WTC11 (cell line): Measurements from ENCODE around the gene TXNDC2. TPM values are rescaled to one million over a fixed set of nuclear protein-coding genes. Genes with fewer than 3 reads are reported as not detected.

ENCODE experiments used
- ATAC-seq: fragments of 200-7000 bp; cut with Tn5 transposase; 2 replicates; pipeline ENCODE4 v1.10.0; 2021; ENCODE audit warnings: mild to moderate bottlenecking, moderate library complexity
- CTCF ChIA-PET: fragments of 300-600 bp; sonication (Branson Sonifier 250); formaldehyde crosslinking; loops from one replicate; lab custom pipeline; 2021; ENCODE audit warnings: antibody characterized with exemption; lab: Charles Lee
- POLR2A ChIA-PET: fragments of 350-600 bp; sonication (Branson Sonifier 250); formaldehyde crosslinking; loops from one replicate; lab custom pipeline; 2021; ENCODE audit warnings: antibody characterized with exemption; lab: Charles Lee
- DNase-seq: peaks from one replicate; pipeline ENCODE4 v3.0.0; 2021; ENCODE audit warnings: low spot score
- H3K27ac Mint-ChIP-seq: 2 replicates; pipeline ENCODE4 v1.8.0; 2021; ENCODE audit warnings: mixed read lengths
- H3K27me3 Mint-ChIP-seq: 2 replicates; pipeline ENCODE4 v1.8.0; 2021; ENCODE audit warnings: low read depth, mild to moderate bottlenecking, moderate library complexity, mixed read lengths
- H3K36me3 Mint-ChIP-seq: 2 replicates; pipeline ENCODE4 v1.8.0; 2021; ENCODE audit warnings: mixed read lengths
- H3K4me1 Mint-ChIP-seq: 2 replicates; pipeline ENCODE4 v1.8.0; 2022; ENCODE audit warnings: mixed read lengths
- H3K4me3 Mint-ChIP-seq: 2 replicates; pipeline ENCODE4 v1.8.0; 2021; ENCODE audit warnings: mild to moderate bottlenecking, moderate library complexity, mixed read lengths
- H3K9me3 Mint-ChIP-seq: 2 replicates; pipeline ENCODE4 v1.8.0; 2021; ENCODE audit warnings: mixed read lengths
- CBFB ChIP-seq: sonication (generic); formaldehyde crosslinking; IDR thresholded peaks from 2 replicates; pipeline ENCODE4 v1.8.1; 2022; ENCODE audit warnings: mild to moderate bottlenecking, low read depth, missing genetic modification reagents
- CREB1 ChIP-seq: sonication (generic); formaldehyde crosslinking; IDR thresholded peaks from 2 replicates; pipeline ENCODE4 v1.8.0; 2023; ENCODE audit warnings: mild to moderate bottlenecking, missing genetic modification reagents
- ESRRA ChIP-seq: sonication (generic); formaldehyde crosslinking; IDR thresholded peaks from 2 replicates; pipeline ENCODE4 v1.8.1; 2022; ENCODE audit warnings: mild to moderate bottlenecking, missing genetic modification reagents, borderline replicate concordance
- GABPB1 ChIP-seq: sonication (generic); formaldehyde crosslinking; IDR thresholded peaks from 2 replicates; pipeline ENCODE4 v1.8.1; 2023; ENCODE audit warnings: mild to moderate bottlenecking, missing genetic modification reagents
- HMGA2 ChIP-seq: fragments of 250-450 bp; sonication (Bioruptor Pico); IDR thresholded peaks from 2 replicates; pipeline ENCODE4 v1.4.0; 2021; ENCODE audit warnings: mild to moderate bottlenecking, moderate library complexity
- IRF2 ChIP-seq: sonication (generic); formaldehyde crosslinking; IDR thresholded peaks from 2 replicates; pipeline ENCODE4 v1.8.0; 2022; ENCODE audit warnings: low read depth, missing genetic modification reagents, borderline replicate concordance
- JUN ChIP-seq: sonication (generic); formaldehyde crosslinking; IDR thresholded peaks from 2 replicates; pipeline ENCODE4 v1.8.0; 2023; ENCODE audit warnings: mild to moderate bottlenecking, missing genetic modification reagents
- KAT7 ChIP-seq: sonication (generic); formaldehyde crosslinking; IDR thresholded peaks from 2 replicates; pipeline ENCODE4 v1.8.1; 2023; ENCODE audit warnings: missing genetic modification reagents, mild to moderate bottlenecking, borderline replicate concordance
- MXD4 ChIP-seq: fragments of 250-450 bp; sonication (Bioruptor Pico); IDR thresholded peaks from 2 replicates; pipeline ENCODE4 v1.8.0; 2021; ENCODE audit warnings: mild to moderate bottlenecking, moderate library complexity, borderline replicate concordance
- MYBL2 ChIP-seq: sonication (generic); formaldehyde crosslinking; IDR thresholded peaks from 2 replicates; pipeline ENCODE4 v1.8.1; 2023; ENCODE audit warnings: mild to moderate bottlenecking, moderate library complexity, missing genetic modification reagents
- NFYB ChIP-seq: sonication (generic); formaldehyde crosslinking; conservative IDR thresholded peaks from 2 replicates; pipeline ENCODE4 v1.8.0; 2022; ENCODE audit warnings: low read depth, missing genetic modification reagents
- NR1H2 ChIP-seq: sonication (generic); formaldehyde crosslinking; IDR thresholded peaks from 2 replicates; pipeline ENCODE4 v1.9.0; 2021; ENCODE audit warnings: mild to moderate bottlenecking, moderate library complexity, missing genetic modification reagents
- NR3C1 ChIP-seq: sonication (generic); formaldehyde crosslinking; conservative IDR thresholded peaks from 2 replicates; pipeline ENCODE4 v1.8.1; 2023; ENCODE audit warnings: low read depth, mild to moderate bottlenecking, missing genetic modification reagents
- PRRX2 ChIP-seq: fragments of 250-450 bp; sonication (Bioruptor Pico); IDR thresholded peaks from 2 replicates; pipeline ENCODE4 v1.8.0; 2021; ENCODE audit warnings: mild to moderate bottlenecking
- RELA ChIP-seq: sonication (generic); formaldehyde crosslinking; IDR thresholded peaks from 2 replicates; pipeline ENCODE4 v1.8.1; 2022; ENCODE audit warnings: missing genetic modification reagents, mild to moderate bottlenecking, borderline replicate concordance
- RORB ChIP-seq: fragments of 250-450 bp; sonication (Bioruptor Pico); IDR thresholded peaks from 2 replicates; pipeline ENCODE4 v1.9.0; 2021; ENCODE audit warnings: mild to moderate bottlenecking
- SMAD3 ChIP-seq: sonication (generic); formaldehyde crosslinking; IDR thresholded peaks from 2 replicates; pipeline ENCODE4 v1.8.0; 2022; ENCODE audit warnings: missing genetic modification reagents, mild to moderate bottlenecking, borderline replicate concordance
- SOX15 ChIP-seq: fragments of 250-450 bp; sonication (Bioruptor Pico); IDR thresholded peaks from 2 replicates; pipeline ENCODE4 v1.9.0; 2021; ENCODE audit warnings: mild to moderate bottlenecking
- TEAD1 ChIP-seq: sonication (generic); formaldehyde crosslinking; IDR thresholded peaks from 2 replicates; pipeline ENCODE4 v1.8.0; 2022; ENCODE audit warnings: mild to moderate bottlenecking, missing genetic modification reagents
- TP53 ChIP-seq: sonication (generic); formaldehyde crosslinking; IDR thresholded peaks from 2 replicates; pipeline ENCODE4 v1.8.1; 2023; ENCODE audit warnings: mild to moderate bottlenecking, missing genetic modification reagents
- ZNF138 ChIP-seq: sonication (generic); formaldehyde crosslinking; conservative IDR thresholded peaks from 2 replicates; pipeline ENCODE4 v1.8.1; 2022; ENCODE audit warnings: mild to moderate bottlenecking, moderate library complexity, missing genetic modification reagents
- ZNF396 ChIP-seq: fragments of 250-450 bp; sonication (Bioruptor Pico); IDR thresholded peaks from 2 replicates; pipeline ENCODE4 v1.8.0; 2021; ENCODE audit warnings: mild to moderate bottlenecking, moderate library complexity, borderline replicate concordance
- total RNA-seq: library from RNA; stranded (reverse); gene quantifications from 3 replicates; pipeline ENCODE4 v1.2.3, GENCODE V29; 2021
- TF ChIP-seq, protein P1 (sequence below): fragments of 250-450 bp; sonication (Bioruptor Pico); conservative IDR thresholded peaks from 2 replicates; pipeline ENCODE4 v1.9.0; 2021; ENCODE audit warnings: mild to moderate bottlenecking
- TF ChIP-seq, protein P2 (sequence below): sonication (generic); formaldehyde crosslinking; IDR thresholded peaks from 2 replicates; pipeline ENCODE4 v1.8.0; 2023; ENCODE audit warnings: mild to moderate bottlenecking, missing genetic modification reagents
- TF ChIP-seq, protein P3 (sequence below): sonication (generic); formaldehyde crosslinking; IDR thresholded peaks from 2 replicates; pipeline ENCODE4 v1.8.1; 2022; ENCODE audit warnings: low read depth, mild to moderate bottlenecking, moderate library complexity, missing genetic modification reagents, borderline replicate concordance
- TF ChIP-seq, protein P4 (sequence below): sonication (generic); formaldehyde crosslinking; IDR thresholded peaks from 2 replicates; pipeline ENCODE4 v1.8.1; 2022; ENCODE audit warnings: mild to moderate bottlenecking, moderate library complexity, missing genetic modification reagents
- TF ChIP-seq, protein P5 (sequence below): sonication (generic); formaldehyde crosslinking; IDR thresholded peaks from 2 replicates; pipeline ENCODE4 v1.8.0; 2023; ENCODE audit warnings: missing genetic modification reagents, mild to moderate bottlenecking, borderline replicate concordance

Gene TXNDC2
- total RNA-seq, 1 experiment from 2014 or later, result 0.26 TPM

DNA sequence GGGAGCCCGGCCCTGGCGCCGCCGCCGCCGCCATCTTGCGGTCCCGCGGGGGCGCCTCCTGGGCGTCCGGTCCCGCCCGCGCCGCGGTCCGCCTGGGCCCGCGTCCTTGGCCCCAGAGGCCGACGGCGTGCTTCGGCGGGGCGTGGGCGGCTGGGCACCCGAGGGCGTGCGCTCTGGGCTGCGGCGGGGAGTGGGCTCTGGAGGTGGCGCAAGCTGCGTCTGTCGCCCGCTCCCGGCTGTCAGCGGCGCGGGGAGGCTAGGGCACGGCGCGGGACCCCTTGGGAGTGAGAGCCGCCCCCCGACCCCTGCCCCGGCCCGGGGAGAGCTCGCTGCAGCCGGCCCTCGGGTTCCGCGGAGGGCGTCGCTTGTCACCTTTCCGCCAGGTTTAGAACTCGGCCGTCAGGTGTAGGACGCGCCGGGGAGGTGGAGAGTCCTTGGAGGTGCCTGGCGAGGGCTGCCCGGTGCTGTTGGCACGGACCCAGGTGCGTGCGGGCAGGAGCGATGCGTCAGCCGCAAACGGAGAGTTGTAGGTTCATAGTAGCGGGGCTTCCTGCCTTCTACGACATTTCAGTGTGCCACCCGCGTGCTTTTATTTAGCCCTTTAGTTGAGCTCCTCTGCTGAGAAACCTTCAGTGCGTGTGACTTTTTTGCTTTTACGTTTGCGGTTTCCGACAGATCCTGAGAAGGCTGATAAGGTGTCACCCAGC is 29.0 kb downstream of the TXNDC2 start:
- Mint-ChIP-seq H3K36me3 (no peaks in the 10 kb centered on the region), H3K9me3 (peaks cover 5% of the 10 kb centered on the region; the same call in 1 of the 2 replicates), H3K27me3 (no peaks in the 10 kb centered on the region), H3K4me1 (peaks cover 23% of the 10 kb centered on the region), H3K27ac (no peak overlapping the region), H3K4me3 (peak overlapping the region; percentile 80)
- ChIA-PET CTCF (interaction anchor here (0.6 to 1.2 kb wide), 2 partner anchors 10 kb away, joined by 3 read pairs; no protein-coding TSS in a partner anchor), POLR2A (interaction anchor here (1.2 kb wide), 1 partner anchor 300 kb away, joined by 7 read pairs; no protein-coding TSS in a partner anchor)
- ATAC-seq, result peak; percentile 5
- peak; percentile 41 for DNase-seq
- no peak for TF ChIP-seq TP53
- no peak for TF ChIP-seq CREB1 (CRISPR knock-in tag)
- no peak for TF ChIP-seq TEAD1 (CRISPR knock-in tag)
- no peak for TF ChIP-seq NFYB (CRISPR knock-in tag)
- TF ChIP-seq IRF2 (CRISPR knock-in tag), result no peak
- TF ChIP-seq RELA (CRISPR knock-in tag), result no peak
- TF ChIP-seq SMAD3 (CRISPR knock-in tag), result no peak
- TF ChIP-seq, protein P1, sequence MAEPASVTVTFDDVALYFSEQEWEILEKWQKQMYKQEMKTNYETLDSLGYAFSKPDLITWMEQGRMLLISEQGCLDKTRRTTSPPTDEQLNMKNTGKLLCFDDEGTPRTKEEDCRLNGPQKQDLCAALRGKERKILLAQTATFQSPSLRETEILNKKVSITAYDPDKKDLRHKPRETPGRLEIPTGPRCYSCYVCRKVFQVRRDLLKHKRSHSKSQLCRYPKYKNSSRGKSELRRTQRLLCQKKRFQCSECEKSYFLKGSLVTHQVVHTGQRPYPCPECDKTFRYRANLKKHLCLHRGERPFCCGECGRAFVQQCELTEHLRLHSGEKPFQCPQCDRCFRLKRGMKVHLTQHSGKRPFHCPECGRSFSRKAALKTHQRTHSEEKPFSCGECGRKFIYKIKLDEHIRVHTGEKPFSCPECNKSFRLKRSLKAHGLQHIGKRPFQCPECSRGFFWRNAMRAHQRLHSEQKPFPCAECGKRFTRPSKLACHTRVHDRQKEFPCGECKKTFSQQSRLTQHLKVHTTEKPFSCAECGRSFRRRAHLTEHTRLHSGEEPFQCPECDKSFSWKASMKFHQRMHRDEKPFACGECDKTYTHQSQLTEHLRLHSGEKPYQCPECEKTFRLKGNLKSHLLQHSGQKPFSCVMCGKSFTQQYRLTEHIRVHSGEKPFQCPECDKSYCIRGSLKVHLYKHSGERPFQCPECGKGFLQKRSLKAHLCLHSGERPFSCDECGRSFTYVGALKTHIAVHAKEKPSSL (CRISPR knock-in tag), result no peak
- TF ChIP-seq, protein P2, sequence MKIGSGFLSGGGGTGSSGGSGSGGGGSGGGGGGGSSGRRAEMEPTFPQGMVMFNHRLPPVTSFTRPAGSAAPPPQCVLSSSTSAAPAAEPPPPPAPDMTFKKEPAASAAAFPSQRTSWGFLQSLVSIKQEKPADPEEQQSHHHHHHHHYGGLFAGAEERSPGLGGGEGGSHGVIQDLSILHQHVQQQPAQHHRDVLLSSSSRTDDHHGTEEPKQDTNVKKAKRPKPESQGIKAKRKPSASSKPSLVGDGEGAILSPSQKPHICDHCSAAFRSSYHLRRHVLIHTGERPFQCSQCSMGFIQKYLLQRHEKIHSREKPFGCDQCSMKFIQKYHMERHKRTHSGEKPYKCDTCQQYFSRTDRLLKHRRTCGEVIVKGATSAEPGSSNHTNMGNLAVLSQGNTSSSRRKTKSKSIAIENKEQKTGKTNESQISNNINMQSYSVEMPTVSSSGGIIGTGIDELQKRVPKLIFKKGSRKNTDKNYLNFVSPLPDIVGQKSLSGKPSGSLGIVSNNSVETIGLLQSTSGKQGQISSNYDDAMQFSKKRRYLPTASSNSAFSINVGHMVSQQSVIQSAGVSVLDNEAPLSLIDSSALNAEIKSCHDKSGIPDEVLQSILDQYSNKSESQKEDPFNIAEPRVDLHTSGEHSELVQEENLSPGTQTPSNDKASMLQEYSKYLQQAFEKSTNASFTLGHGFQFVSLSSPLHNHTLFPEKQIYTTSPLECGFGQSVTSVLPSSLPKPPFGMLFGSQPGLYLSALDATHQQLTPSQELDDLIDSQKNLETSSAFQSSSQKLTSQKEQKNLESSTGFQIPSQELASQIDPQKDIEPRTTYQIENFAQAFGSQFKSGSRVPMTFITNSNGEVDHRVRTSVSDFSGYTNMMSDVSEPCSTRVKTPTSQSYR (CRISPR knock-in tag), result no peak
- TF ChIP-seq, protein P3, sequence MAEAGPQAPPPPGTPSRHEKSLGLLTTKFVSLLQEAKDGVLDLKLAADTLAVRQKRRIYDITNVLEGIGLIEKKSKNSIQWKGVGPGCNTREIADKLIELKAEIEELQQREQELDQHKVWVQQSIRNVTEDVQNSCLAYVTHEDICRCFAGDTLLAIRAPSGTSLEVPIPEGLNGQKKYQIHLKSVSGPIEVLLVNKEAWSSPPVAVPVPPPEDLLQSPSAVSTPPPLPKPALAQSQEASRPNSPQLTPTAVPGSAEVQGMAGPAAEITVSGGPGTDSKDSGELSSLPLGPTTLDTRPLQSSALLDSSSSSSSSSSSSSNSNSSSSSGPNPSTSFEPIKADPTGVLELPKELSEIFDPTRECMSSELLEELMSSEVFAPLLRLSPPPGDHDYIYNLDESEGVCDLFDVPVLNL (CRISPR knock-in tag), result no peak
- TF ChIP-seq NR3C1 (CRISPR knock-in tag), result no peak
- no peak for TF ChIP-seq ZNF396 (CRISPR knock-in tag)
- TF ChIP-seq RORB, result no peak
- TF ChIP-seq NR1H2, result no peak
- TF ChIP-seq HMGA2, result no peak
- TF ChIP-seq KAT7 (CRISPR knock-in tag), result 0 out of 2 replicates have a peak, but pooled peaks have one; percentile 45
- TF ChIP-seq ZNF138 (CRISPR knock-in tag), result no peak
- no peak for TF ChIP-seq CBFB (CRISPR knock-in tag)
- no peak for TF ChIP-seq JUN (CRISPR knock-in tag)
- TF ChIP-seq SOX15, result no peak
- TF ChIP-seq, protein P4, sequence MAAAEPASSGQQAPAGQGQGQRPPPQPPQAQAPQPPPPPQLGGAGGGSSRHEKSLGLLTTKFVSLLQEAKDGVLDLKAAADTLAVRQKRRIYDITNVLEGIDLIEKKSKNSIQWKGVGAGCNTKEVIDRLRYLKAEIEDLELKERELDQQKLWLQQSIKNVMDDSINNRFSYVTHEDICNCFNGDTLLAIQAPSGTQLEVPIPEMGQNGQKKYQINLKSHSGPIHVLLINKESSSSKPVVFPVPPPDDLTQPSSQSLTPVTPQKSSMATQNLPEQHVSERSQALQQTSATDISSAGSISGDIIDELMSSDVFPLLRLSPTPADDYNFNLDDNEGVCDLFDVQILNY (CRISPR knock-in tag), result 0 out of 2 replicates have a peak, but pooled peaks have one; percentile 18
- TF ChIP-seq PRRX2, result no peak
- no peak for TF ChIP-seq MYBL2 (CRISPR knock-in tag)
- peak; percentile 22; the same call in 1 of the 2 replicates for TF ChIP-seq ESRRA (CRISPR knock-in tag)
- TF ChIP-seq MXD4, result no peak
- TF ChIP-seq, protein P5, sequence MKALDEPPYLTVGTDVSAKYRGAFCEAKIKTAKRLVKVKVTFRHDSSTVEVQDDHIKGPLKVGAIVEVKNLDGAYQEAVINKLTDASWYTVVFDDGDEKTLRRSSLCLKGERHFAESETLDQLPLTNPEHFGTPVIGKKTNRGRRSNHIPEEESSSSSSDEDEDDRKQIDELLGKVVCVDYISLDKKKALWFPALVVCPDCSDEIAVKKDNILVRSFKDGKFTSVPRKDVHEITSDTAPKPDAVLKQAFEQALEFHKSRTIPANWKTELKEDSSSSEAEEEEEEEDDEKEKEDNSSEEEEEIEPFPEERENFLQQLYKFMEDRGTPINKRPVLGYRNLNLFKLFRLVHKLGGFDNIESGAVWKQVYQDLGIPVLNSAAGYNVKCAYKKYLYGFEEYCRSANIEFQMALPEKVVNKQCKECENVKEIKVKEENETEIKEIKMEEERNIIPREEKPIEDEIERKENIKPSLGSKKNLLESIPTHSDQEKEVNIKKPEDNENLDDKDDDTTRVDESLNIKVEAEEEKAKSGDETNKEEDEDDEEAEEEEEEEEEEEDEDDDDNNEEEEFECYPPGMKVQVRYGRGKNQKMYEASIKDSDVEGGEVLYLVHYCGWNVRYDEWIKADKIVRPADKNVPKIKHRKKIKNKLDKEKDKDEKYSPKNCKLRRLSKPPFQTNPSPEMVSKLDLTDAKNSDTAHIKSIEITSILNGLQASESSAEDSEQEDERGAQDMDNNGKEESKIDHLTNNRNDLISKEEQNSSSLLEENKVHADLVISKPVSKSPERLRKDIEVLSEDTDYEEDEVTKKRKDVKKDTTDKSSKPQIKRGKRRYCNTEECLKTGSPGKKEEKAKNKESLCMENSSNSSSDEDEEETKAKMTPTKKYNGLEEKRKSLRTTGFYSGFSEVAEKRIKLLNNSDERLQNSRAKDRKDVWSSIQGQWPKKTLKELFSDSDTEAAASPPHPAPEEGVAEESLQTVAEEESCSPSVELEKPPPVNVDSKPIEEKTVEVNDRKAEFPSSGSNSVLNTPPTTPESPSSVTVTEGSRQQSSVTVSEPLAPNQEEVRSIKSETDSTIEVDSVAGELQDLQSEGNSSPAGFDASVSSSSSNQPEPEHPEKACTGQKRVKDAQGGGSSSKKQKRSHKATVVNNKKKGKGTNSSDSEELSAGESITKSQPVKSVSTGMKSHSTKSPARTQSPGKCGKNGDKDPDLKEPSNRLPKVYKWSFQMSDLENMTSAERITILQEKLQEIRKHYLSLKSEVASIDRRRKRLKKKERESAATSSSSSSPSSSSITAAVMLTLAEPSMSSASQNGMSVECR, result 0 out of 2 replicates have a peak, but pooled peaks have one; percentile 43
- peak; percentile 34; the same call in 1 of the 2 replicates for TF ChIP-seq GABPB1 (CRISPR knock-in tag)
